Esophagus squamous epithelium (tissue), 5 donors: ENCODE measurements around the gene TEX50. TPM values are rescaled to one million over a fixed set of nuclear protein-coding genes. Genes with fewer than 3 reads are reported as not detected.

ENCODE experiments used
- DNase-seq: peaks from one replicate; lab custom pipeline; 2025; lab: John Stamatoyannopoulos, UW
- H3K27ac ChIP-seq, 4 donors: fragments of 200-600 bp; sonication (generic); one replicate each; pipeline ENCODE4 v1.5.1; 2016 to 2019; ENCODE audit warnings: mild to moderate bottlenecking in 1 of 4
- H3K27me3 ChIP-seq, 4 donors: fragments of 200-600 bp; sonication (generic); 1 replicate in 3 of 4; 2 replicates in 1 of 4; pipeline versions ENCODE4 v1.5.1 to v1.6.0; 2017 to 2021; ENCODE audit warnings: antibody characterized with exemption in 1 of 4
- H3K36me3 ChIP-seq, 3 donors: fragments of 200-600 bp; sonication (generic); one replicate each; pipeline ENCODE4 v1.5.1; 2016 to 2019
- H3K4me1 ChIP-seq, 3 donors: fragments of 200-600 bp; sonication (generic); one replicate each; pipeline ENCODE4 v1.5.1; 2017 to 2019
- H3K4me3 ChIP-seq, 4 donors: fragments of 200-600 bp; sonication (generic); 1 replicate in 3 of 4; 2 replicates in 1 of 4; pipeline ENCODE4 v1.5.1; 2016 to 2019; ENCODE audit warnings: mild to moderate bottlenecking in 2 of 4, moderate library complexity in 1 of 4
- H3K9me3 ChIP-seq, 3 donors: fragments of 200-600 bp; sonication (generic); one replicate each; pipeline ENCODE4 v1.5.1; 2016 to 2019
- CTCF ChIP-seq, 6 experiments: fragments of 450-650 bp in 4 of 6; fragments of 200-600 bp in 2 of 6; sonication (generic) in 2 of 6; IDR thresholded peaks; one replicate each; pipeline ENCODE4 v1.5.1; 2016 to 2019; ENCODE audit warnings: antibody characterized with exemption in 6 of 6, mild to moderate bottlenecking in 4 of 6, moderate library complexity in 4 of 6
- POLR2A ChIP-seq, 4 donors: fragments of 450-650 bp; IDR thresholded peaks; one replicate each; pipeline ENCODE4 v1.6.1; 2017; ENCODE audit warnings: antibody characterized with exemption in 4 of 4, mild to moderate bottlenecking in 4 of 4, moderate library complexity in 3 of 4
- WGBS, 2 donors: methylation state at CpG; one replicate each; pipeline ENCODE4 v1.1.5; 2018; 5-methylcytosine and 5-hydroxymethylcytosine counted together
- intact Hi-C: fragments of 100-400 bp; cut with DNase I; formaldehyde crosslinking; loops from one replicate; pipeline ENCODE4 v1.15.0; 2022
- total RNA-seq, 4 donors: library from RNA; depleted of rRNA; stranded (reverse); fragments of >200 nt; gene quantifications; one replicate each; pipeline ENCODE4 v1.1.0, GENCODE V29; 2016
- donor health status: DM: yes; HTN: yes; CAD: no.

The TEX50 gene
- total RNA-seq, 4 donors from 2014 or later = not detected

GRCh38 chr1:173646656-173647055 is 11.5 kb downstream of the TEX50 start:
- H3K27ac ChIP-seq = no peak overlapping the region
- TF ChIP-seq POLR2A (IDR thresholded peaks at IDR 0.05) (no peak), CTCF (IDR thresholded peaks at IDR 0.05) (no peak)
- peaks cover 0 to 9% (median 0%) of the 10 kb centered on the region in 3 donors for H3K9me3 ChIP-seq
- H3K4me3 ChIP-seq = no peak overlapping the region
- no peak for DNase-seq
- no peaks in the 10 kb centered on the region for H3K27me3 ChIP-seq
- no peaks in the 10 kb centered on the region for H3K36me3 ChIP-seq
- intact Hi-C loops = no loop called here
- WGBS, 2 donors = 44 to 72% methylated on average over 3 of the region's 3 CpGs
- H3K4me1 ChIP-seq = no peaks in the 10 kb centered on the region

GRCh38 chr1:173648880-173649605 is 13.9 kb downstream of the TEX50 start:
- no peak overlapping the region for H3K27ac ChIP-seq
- H3K27me3 ChIP-seq = no peaks in the 10 kb centered on the region
- H3K4me3 ChIP-seq = no peak overlapping the region
- DNase-seq = no peak
- H3K36me3 ChIP-seq = no peaks in the 10 kb centered on the region
- no peaks in the 10 kb centered on the region for H3K4me1 ChIP-seq
- no peaks in the 10 kb centered on the region for H3K9me3 ChIP-seq
- intact Hi-C loops = no loop called here
- TF ChIP-seq POLR2A (IDR thresholded peaks at IDR 0.05) (no peak), CTCF (IDR thresholded peaks at IDR 0.05) (no peak)

- H3K27me3 ChIP-seq = no peaks in the 10 kb centered on the region
- no peak overlapping the region for H3K4me3 ChIP-seq
- intact Hi-C loops = no loop called here
- no peak for TF ChIP-seq CTCF (IDR thresholded peaks at IDR 0.05)
- DNase-seq = no peak
- H3K36me3 ChIP-seq = no peaks in the 10 kb centered on the region
- peaks cover 0 to 5% (median 0%) of the 10 kb centered on the region in 3 donors for H3K9me3 ChIP-seq
- H3K4me1 ChIP-seq = peaks cover 0 to 13% (median 0%) of the 10 kb centered on the region in 3 donors
- WGBS, 2 donors = 68% methylated on average over 2 of the region's 2 CpGs
- H3K27ac ChIP-seq = no peak overlapping the region
Measured at GRCh38 chr1:173660306-173660705, 25.2 kb downstream of the TEX50 start.

GRCh38 chr1:173661271-173661670 is 26.1 kb downstream of the TEX50 start:
- H3K36me3 ChIP-seq = no peaks in the 10 kb centered on the region
- intact Hi-C loops = no loop called here
- no peaks in the 10 kb centered on the region for H3K9me3 ChIP-seq
- peaks cover 0 to 13% (median 0%) of the 10 kb centered on the region in 3 donors for H3K4me1 ChIP-seq
- WGBS, 2 donors = 38 to 69% methylated on average over 1 of the region's 1 CpG
- DNase-seq = no peak
- TF ChIP-seq POLR2A (IDR thresholded peaks at IDR 0.05) = no peak
- no peak for TF ChIP-seq CTCF (IDR thresholded peaks at IDR 0.05)
- no peaks in the 10 kb centered on the region for H3K27me3 ChIP-seq
- H3K27ac ChIP-seq = no peak overlapping the region
- no peak overlapping the region for H3K4me3 ChIP-seq

GRCh38 chr1:173661763-173662162 is 26.6 kb downstream of the TEX50 start:
- intact Hi-C loops = no loop called here
- Histone ChIP-seq H3K27me3 (no peaks in the 10 kb centered on the region), H3K36me3 (no peaks in the 10 kb centered on the region), H3K27ac (no peak overlapping the region), H3K4me1 (peaks cover 0 to 13% (median 0%) of the 10 kb centered on the region in 3 donors), H3K4me3 (no peak overlapping the region), H3K9me3 (no peaks in the 10 kb centered on the region)
- TF ChIP-seq CTCF (IDR thresholded peaks at IDR 0.05) = no peak
- no peak for TF ChIP-seq POLR2A (IDR thresholded peaks at IDR 0.05)
- DNase-seq = no peak
- WGBS, 2 donors = 19 to 33% methylated on average over 1 of the region's 1 CpG
